ENCODE results near the gene PIP5K1C. TPM values are rescaled to one million over a fixed set of nuclear protein-coding genes. Genes with fewer than 3 reads are reported as not detected.

The PIP5K1C gene
- polyA plus RNA-seq, 1 donor from 2014 or later: 11.5 TPM

DNA sequence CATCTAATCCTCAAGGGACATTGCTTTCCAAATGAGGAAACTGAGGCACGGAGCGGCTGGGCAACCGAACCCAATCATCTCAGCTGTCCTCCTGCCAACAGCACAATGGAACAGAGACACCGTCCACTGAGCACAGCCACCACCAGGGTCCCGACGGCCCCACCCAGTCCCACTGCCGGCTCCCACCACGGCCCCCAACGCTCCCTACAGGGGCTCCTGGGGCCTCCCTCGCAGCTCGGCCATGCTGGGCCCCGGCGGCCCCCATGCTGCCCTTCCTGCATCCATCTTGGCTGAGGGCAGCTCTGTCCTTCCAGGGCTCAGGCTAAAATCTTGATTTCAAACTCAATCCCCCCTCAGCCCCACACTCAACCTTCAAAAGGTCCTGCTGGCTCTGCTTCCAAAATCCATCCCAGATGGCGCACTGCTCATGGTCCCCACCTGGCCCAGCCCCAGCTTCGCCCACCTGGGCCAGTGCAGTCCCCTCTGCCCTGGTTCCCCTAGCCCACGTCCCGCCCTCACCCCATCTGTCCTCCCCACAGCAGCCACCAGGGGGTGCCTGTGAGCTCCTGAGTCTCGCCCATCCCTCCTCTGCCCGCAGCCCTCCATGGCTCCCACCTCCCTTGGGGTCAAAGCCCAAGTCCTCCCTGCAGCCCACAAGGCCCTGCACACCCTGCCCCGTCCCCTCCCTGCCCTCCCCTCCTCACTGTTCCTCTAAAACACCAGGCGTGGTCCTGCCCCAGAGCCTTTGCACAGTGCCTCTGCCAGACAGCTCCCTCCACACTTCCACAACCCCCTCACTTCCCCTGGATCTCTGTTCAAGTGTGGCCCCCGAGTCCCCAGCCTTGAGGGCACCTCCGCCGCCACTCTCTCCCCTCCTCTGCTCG lies 7.9 kb downstream of the PIP5K1C start:
- no peak overlapping the region for H3K4me3 Mint-ChIP-seq
- no peak overlapping the region for H3K27ac Mint-ChIP-seq
- H3K27me3 Mint-ChIP-seq: no peaks in the 10 kb centered on the region
- H3K4me1 Mint-ChIP-seq: peaks cover 0 to 10% (median 9%) of the 10 kb centered on the region in 3 donors
- H3K9me3 Mint-ChIP-seq: no peaks in the 10 kb centered on the region
- no peaks in the 10 kb centered on the region for H3K36me3 Mint-ChIP-seq

DNA sequence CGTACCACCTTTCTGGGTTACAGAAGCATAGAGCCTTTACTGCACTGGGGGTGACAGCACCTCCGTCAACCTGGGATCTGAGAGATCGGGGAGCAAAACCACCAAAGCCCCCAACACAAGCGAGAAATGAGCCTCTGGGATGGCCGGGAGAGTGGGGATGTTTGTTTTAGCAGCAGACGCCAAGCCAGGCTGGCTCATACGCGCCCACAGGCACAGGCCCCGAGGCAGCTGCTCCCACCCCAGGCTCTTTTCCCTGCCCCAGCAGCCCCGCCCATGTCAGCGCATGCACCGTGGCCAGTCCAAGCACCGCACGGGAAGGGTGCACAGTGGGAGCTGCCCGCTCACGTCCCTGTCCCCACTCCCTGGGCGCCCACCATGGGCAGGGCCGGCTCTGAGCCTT lies 8.5 kb downstream of the PIP5K1C start:
- no peaks in the 10 kb centered on the region for H3K9me3 Mint-ChIP-seq
- H3K4me1 Mint-ChIP-seq: peaks cover 0 to 13% (median 12%) of the 10 kb centered on the region in 3 donors
- H3K27me3 Mint-ChIP-seq: no peaks in the 10 kb centered on the region
- no peak overlapping the region for H3K4me3 Mint-ChIP-seq
- no peaks in the 10 kb centered on the region for H3K36me3 Mint-ChIP-seq
- H3K27ac Mint-ChIP-seq: no peak overlapping the region

DNA sequence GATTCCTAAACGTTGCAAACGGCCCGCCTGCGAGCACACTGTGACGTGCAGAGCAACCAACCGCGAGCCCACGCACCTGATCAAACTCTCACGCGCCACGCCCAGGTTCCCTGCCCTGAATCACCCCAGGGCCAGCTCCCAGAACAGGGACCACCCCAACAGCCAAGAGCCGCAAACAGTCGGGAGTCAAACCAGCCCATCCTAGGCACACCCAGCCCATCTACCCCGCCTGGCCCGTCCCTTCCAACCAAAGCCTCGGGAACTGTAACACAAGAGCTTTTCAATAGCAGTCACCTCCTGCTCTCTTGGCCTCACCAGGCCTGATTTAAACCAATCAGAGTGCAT lies 8.9 kb downstream of the PIP5K1C start:
- H3K9me3 Mint-ChIP-seq: no peaks in the 10 kb centered on the region
- peak overlapping the region in 1 of 4 donors; percentile 35 for H3K4me3 Mint-ChIP-seq
- peaks cover 0 to 13% (median 12%) of the 10 kb centered on the region in 3 donors for H3K4me1 Mint-ChIP-seq
- no peaks in the 10 kb centered on the region for H3K36me3 Mint-ChIP-seq
- no peaks in the 10 kb centered on the region for H3K27me3 Mint-ChIP-seq
- no peak overlapping the region for H3K27ac Mint-ChIP-seq

DNA sequence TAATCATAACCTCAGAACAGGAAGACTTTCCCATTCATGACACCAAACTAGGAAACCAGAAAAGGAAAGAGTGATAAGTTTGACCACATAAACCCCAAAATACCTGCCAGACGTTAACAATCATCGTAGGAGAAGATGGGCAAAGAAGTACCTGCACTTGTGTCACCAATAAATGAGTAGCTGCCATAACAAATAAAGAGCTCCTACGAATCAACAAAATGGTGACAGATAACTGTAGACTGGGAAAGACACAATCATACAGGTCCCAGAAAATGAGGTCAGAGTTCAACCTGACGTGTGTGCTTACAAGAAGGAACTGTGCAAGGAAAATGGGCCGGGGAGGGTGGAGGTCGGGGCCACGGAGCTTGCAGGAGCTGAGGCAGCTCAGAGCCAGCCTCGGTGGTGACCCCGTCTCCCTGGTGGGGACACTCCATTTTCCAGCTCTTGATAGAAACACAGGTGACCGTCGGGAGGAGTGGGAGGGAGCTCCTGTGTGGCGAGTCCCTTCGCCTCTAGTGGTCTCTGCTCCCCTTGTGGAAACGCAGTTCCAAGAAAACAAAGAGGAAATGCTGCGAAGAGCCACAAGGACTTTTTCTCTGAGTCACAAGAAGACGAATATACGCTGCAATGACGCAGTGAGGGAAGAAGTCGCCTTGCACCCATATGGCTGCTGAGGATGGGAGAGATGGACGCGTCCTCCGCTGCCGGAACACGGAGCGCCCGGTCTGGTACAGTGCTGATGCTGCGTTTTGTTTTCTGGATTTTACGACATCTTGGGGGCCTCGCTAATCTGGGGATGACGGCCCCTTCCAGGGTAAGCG lies 9.5 kb downstream of the PIP5K1C start:
- H3K4me1 Mint-ChIP-seq: peaks cover 0 to 13% (median 12%) of the 10 kb centered on the region in 3 donors
- no peaks in the 10 kb centered on the region for H3K9me3 Mint-ChIP-seq
- peak overlapping the region in 1 of 3 donors; percentile 59 for H3K27ac Mint-ChIP-seq
- H3K36me3 Mint-ChIP-seq: no peaks in the 10 kb centered on the region
- H3K4me3 Mint-ChIP-seq: peak overlapping the region in 1 of 4 donors; percentile 60
- no peaks in the 10 kb centered on the region for H3K27me3 Mint-ChIP-seq

DNA sequence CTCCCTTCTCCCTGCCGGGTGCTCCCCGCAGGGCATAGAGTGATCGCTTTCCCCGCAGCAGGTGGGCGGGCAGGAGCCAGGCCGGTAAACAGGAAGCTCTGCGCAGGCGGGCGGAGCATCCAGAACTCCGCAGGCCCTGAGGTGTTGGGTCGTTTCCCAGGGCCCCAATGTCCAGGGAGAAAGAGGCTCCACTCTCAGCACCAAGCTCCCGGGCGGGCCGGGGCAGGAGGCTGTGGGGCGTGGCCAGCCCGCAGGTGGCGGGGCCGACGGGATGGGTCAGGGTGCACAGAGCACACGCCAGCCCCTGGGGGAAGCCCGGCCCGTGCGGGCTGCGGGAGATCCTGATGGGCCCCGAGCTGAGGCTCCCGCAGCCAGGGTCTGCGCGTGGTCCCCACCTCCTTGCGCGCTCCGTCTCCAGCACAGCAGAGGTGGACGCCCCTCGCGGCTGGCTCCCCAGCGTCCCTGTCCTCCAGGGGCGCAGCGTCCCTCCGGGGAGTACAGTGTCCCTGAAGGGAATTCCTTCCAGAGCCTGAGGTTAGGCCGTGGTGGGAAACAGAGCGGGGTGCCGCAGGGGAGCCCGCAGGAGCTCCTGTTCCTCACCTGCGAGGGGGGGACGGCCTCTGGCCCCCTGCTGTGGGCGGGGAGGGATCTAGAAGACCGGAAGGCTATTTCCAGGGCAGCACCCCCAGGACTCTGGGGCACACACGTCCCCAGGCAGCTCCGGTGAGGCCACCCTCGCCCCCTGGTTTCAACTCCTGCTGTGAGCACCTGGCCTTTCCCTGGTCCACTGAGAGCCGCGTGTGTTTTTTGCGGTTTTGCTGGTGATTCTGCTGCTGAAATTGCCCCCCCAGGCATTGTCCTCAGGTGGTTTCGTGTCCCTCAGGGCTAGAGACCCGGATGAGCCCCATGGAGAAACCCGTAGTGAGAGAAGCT lies 12.2 kb downstream of the PIP5K1C start:
- Mint-ChIP-seq H3K27ac (no peak overlapping the region), H3K9me3 (no peaks in the 10 kb centered on the region), H3K36me3 (no peaks in the 10 kb centered on the region), H3K27me3 (no peaks in the 10 kb centered on the region), H3K4me1 (peaks cover 6 to 20% (median 18%) of the 10 kb centered on the region in 3 donors), H3K4me3 (peak overlapping the region; percentile 72 to 89 (median 84))

DNA sequence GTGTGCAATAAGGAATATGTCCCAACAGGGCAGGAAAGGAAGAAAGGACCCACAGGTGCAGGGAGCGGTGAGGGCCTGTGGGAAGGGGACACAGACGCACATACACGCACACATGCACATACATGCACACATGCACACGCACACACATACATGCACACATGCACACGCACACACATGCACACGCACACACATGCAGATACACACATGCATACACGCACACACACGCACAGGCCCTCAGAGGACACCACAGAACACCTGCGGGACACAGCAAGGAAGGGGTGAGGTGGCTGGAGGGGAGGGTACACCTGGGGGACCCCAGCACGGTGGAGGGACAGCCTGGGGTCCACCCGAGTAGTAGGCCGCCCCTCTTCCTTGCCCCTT lies 12.9 kb downstream of the PIP5K1C start:
- Mint-ChIP-seq H3K4me1 (peaks cover 6 to 20% (median 16%) of the 10 kb centered on the region in 3 donors), H3K27me3 (no peaks in the 10 kb centered on the region), H3K9me3 (no peaks in the 10 kb centered on the region), H3K4me3 (peak overlapping the region; percentile 72 to 89 (median 84)), H3K36me3 (no peaks in the 10 kb centered on the region), H3K27ac (peak overlapping the region in 1 of 3 donors; percentile 65)

DNA sequence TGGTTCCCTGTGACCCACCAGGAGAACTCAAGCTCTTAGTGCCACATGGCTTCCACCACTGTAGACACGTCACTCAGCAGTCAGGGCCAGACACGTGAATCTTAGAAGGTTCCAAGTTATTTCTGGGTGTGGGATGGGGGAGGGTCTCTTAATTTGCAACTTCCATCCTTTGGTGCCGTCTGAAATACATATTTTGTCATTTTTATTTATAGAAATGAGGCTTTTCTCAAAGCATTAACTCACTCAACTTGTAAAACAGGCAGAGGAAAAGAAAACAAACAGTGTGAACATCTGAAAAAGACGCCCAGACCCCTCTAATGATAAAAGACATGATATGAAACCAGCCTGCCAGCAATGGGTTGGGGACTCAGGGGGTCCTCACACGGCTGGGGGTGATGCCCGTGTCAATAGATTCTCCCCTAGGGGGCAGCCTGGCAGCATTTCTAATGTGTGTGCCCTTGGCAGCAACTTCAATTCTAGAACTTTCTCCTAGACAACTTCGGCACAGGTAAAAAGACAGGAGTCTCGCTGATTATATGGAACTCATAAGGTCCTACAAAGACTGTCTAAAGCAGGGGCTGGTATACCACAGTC lies 15.4 kb downstream of the PIP5K1C start:
- no peak overlapping the region for H3K27ac Mint-ChIP-seq
- H3K4me1 Mint-ChIP-seq: peaks cover 6 to 17% (median 16%) of the 10 kb centered on the region in 3 donors
- peak overlapping the region in 1 of 4 donors; percentile 71 for H3K4me3 Mint-ChIP-seq
- no peaks in the 10 kb centered on the region for H3K9me3 Mint-ChIP-seq
- peaks cover 3% of the 10 kb centered on the region for H3K36me3 Mint-ChIP-seq
- H3K27me3 Mint-ChIP-seq: no peaks in the 10 kb centered on the region

DNA sequence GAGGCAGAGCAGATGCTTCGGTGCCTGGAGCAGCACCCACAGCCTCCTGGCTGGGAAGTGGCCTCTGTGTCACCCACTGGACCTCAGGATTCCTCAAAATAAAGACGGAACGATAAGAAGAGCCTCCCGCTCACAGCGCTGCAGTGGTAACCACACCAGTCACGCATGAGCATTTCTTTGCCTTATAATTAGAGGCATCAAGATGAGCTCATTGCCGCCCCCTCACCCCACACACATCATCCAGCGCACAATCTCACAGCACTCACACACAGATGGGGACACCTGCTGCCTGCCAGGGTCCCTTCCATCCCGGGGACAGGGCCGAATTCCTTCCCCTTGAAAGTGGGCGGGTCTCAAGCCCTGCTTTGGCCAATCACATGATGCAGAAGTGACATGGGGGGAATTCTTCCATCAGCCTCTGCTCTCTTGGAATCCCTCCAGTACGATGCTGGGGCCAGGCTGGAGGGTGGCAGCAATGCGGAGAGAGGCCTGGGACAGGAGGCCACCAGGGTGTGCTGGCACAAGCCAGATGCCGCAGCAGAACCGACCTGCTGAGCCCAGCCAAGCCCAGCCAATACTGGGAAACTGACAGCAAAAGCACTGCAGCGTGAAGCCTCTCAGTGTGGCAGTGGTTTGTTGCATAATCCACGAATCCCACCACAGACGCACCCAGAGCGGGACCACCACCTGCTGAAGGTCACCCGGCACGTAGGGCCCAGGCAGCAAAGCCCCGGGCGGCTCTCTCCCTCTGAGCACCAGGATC lies 16.0 kb downstream of the PIP5K1C start:
- H3K4me1 Mint-ChIP-seq: peaks cover 6 to 15% (median 14%) of the 10 kb centered on the region in 3 donors
- H3K27ac Mint-ChIP-seq: no peak overlapping the region
- no peaks in the 10 kb centered on the region for H3K27me3 Mint-ChIP-seq
- H3K4me3 Mint-ChIP-seq: peak overlapping the region; percentile 34 to 78 (median 70)
- peaks cover 3% of the 10 kb centered on the region for H3K36me3 Mint-ChIP-seq
- H3K9me3 Mint-ChIP-seq: no peaks in the 10 kb centered on the region

DNA sequence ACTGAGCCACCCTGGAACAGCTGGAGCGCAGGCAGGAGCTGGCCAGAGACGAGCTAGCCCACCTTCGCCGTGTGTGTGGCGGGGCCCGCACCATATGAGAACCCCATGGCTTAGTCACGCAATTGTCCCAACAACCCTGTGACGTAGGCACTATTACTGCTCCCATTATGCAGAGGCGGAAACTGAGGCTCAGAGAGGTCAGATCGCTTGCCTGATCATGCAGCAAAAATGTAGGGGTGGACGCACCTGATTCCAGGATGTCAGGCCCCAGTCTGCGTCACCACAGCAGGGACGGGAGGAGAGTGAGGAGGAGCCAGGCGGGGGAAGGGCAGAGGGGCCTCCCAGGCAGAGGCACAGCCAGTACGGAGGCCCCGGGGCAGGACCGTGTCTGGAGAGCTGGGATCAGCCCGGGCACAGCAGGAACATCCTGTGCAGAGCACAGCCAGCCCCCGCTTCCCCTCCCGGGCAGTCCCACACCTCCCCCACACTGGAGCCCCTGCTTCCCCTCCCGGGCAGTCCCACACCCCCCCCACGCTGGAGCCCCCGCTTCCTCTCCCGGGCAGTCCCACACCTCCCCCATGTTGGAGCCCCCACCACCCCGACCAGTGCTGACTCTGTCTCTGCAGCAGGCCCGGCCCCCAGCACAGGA lies 16.7 kb downstream of the PIP5K1C start:
- Mint-ChIP-seq H3K4me3 (peak overlapping the region; percentile 16 to 86 (median 76)), H3K4me1 (peaks cover 6 to 14% (median 11%) of the 10 kb centered on the region in 3 donors), H3K27me3 (no peaks in the 10 kb centered on the region), H3K9me3 (no peaks in the 10 kb centered on the region), H3K36me3 (peaks cover 3% of the 10 kb centered on the region), H3K27ac (no peak overlapping the region)

DNA sequence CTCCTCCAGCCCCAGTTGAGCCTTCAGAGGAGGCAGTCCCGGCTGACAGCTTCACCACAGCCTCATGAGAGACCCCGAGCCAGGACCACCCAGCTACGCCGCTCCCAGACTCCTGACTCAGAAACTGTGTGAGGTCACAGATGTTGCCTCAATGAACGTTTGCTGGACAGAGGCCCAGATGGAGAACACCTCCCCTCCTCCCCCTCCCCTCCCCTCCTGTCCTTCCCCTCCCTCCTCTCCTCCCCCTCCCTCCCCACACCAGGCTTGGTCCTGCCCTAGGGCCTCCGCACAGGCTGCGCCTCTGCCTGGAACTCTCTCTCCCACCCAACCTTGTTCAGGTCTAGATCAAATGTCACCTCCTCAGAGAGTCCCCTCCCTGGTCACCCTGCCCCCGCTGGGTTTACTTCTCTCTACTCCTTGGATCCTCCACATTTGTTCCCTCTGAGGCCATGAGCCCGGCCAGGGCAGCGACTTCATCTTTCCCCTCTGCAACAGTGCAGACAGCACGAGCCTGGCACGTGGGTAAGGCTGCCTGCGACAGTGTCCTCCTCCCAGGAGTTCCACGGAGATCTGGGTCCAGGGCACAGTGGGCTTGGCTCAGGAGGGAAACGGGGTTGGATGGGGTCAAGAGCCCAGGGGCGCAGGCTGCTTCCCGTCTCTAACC lies 17.4 kb downstream of the PIP5K1C start:
- Mint-ChIP-seq H3K27ac (no peak overlapping the region), H3K4me3 (peak overlapping the region in 1 of 4 donors; percentile 16), H3K4me1 (peaks cover 6 to 11% (median 10%) of the 10 kb centered on the region in 3 donors), H3K27me3 (no peaks in the 10 kb centered on the region), H3K9me3 (no peaks in the 10 kb centered on the region), H3K36me3 (peaks cover 3% of the 10 kb centered on the region)

DNA sequence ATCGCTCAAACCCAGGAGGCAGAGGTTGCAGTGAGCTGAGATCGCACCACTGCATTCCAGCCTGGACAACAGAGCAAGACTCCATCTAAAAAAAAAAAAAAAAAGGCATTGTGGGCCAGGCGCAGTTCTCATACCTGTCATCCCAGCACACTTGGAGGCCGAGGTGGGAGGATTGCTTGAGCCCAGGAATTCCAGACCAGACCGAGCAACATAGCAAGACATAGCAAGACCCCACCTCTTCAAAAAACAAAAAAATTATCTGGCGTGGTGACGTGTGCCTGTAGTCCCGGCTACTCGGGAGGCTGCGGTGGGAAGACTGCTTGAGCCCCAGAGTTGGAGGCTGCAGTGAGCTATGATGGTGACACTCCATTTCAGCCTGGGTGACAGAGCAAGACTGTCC lies 18.0 kb downstream of the PIP5K1C start:
- Mint-ChIP-seq H3K4me3 (no peak overlapping the region), H3K36me3 (peaks cover 5% of the 10 kb centered on the region), H3K4me1 (peaks cover 6 to 10% (median 8%) of the 10 kb centered on the region in 3 donors), H3K27me3 (no peaks in the 10 kb centered on the region), H3K9me3 (no peaks in the 10 kb centered on the region), H3K27ac (no peak overlapping the region)

DNA sequence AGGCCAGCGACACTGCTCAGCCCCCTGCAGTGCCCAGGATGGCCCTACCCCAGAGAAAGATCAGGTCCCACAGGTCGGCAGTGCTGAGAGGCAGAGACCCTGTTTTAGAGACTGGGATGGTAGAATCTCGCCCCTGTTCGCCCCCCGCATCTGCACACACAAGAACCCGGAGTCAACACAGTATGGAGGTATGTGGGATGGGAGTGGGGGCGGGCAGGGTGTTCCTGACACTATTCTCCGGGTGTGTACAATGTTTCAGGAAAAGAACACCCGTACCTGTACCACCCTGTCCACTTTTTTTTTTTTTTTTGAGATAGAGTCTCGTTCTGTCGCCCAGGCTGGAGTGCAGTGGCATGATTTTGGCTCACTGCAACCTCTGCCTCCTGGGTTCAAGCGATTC lies 19.3 kb downstream of the PIP5K1C start:
- no peak overlapping the region for H3K4me3 Mint-ChIP-seq
- H3K9me3 Mint-ChIP-seq: no peaks in the 10 kb centered on the region
- H3K36me3 Mint-ChIP-seq: peaks cover 6% of the 10 kb centered on the region
- no peak overlapping the region for H3K27ac Mint-ChIP-seq
- H3K4me1 Mint-ChIP-seq: peaks cover 5 to 8% (median 6%) of the 10 kb centered on the region in 3 donors
- no peaks in the 10 kb centered on the region for H3K27me3 Mint-ChIP-seq

DNA sequence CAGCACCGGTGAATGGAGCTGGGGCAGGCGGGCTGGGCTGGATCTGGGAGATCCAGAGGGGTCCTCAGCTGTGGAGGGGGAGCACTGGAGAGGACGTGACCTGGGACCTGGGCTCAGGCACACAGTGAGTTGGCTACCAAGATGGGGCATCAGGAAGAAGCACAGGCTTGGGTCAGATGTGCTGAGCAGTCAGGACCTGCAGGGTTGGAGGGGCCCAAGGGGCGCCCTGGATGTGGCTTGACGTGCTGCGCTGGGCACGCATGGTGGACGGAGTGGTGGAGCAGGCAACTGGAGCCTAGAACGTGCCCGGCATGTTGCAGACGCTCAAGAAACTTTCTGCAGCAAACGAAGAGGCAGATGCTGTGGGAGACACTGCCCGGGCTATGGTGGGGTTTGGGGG lies 20.7 kb downstream of the PIP5K1C start:
- Mint-ChIP-seq H3K27me3 (no peaks in the 10 kb centered on the region), H3K4me1 (peaks cover 5 to 8% (median 6%) of the 10 kb centered on the region in 3 donors), H3K4me3 (no peak overlapping the region), H3K9me3 (no peaks in the 10 kb centered on the region), H3K27ac (no peak overlapping the region), H3K36me3 (peaks cover 10% of the 10 kb centered on the region)
